HG03064 (cell line): ENCODE results near the gene LNPEP.
"Not testable (repeated sequence)": the region's sequence is repeated elsewhere in the genome, so short reads cannot be mapped to it uniquely, and the experiment has no call there.

Source experiments
- ATAC-seq: cut with Tn5 transposase; IDR thresholded peaks from one replicate; pipeline ENCODE4 v1.9.1; 2021; ENCODE audit warnings: low read depth; ENCODE audit not compliant: unreplicated experiment

LNPEP gene

GRCh38 chr5:97046270-97046982 lies 110.5 kb downstream of the LNPEP start:
- no peak for ATAC-seq

GRCh38 chr5:97047076-97047475 lies 111.2 kb downstream of the LNPEP start:
- ATAC-seq, result no peak

GRCh38 chr5:97049175-97049574 lies 113.3 kb downstream of the LNPEP start:
- no peak for ATAC-seq

GRCh38 chr5:97056263-97056662 lies 120.4 kb downstream of the LNPEP start:
- ATAC-seq, result no peak

DNA sequence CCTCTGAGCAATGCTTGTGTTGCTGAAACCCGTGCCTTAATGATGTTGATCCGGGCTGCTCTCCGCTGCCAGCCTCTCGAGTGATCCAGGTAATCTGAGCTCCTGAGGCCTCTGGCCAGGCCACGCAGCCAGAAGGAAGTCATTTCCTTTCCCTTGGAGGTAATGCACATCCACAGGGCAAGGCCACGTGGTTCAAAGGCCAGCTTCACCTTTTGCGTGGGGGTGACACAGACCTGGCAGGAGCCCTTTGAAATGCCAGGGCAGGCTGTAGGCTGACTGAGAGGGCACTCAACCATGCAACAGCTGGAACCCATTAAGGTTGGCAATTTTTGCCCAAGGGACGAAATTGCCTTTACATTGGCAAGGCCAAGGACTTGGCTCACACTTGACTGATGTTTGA lies 126.2 kb downstream of the LNPEP start:
- no peak for ATAC-seq

- no peak for ATAC-seq
Measured at GRCh38 chr5:97063251-97063650, 127.4 kb downstream of the LNPEP start.

GRCh38 chr5:97065475-97065874 lies 129.6 kb downstream of the LNPEP start:
- no peak for ATAC-seq

- ATAC-seq, result no peak
Measured at GRCh38 chr5:97067296-97067850, 131.5 kb downstream of the LNPEP start.

DNA sequence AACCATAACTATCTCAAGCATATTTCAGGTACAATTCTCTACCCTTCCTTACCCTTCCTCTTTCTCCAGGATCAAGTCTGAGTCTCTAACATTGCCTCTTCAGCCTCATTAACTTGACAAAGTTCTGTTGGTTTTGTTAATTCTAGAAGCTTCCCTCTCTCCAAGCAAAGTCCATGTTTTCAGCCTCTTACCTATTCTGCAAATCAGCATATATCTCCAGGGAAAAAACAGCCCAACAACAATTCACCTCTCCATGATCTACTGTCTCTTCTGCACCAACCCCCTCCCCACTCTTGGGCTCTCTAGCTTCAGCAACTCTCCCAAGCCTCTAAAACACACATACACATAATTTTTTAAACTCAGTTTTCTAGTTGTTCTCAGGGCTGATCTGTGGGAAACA lies 134.4 kb downstream of the LNPEP start:
- ATAC-seq, result no peak

- ATAC-seq, result no peak
Measured at GRCh38 chr5:97071101-97071500, 135.2 kb downstream of the LNPEP start.

DNA sequence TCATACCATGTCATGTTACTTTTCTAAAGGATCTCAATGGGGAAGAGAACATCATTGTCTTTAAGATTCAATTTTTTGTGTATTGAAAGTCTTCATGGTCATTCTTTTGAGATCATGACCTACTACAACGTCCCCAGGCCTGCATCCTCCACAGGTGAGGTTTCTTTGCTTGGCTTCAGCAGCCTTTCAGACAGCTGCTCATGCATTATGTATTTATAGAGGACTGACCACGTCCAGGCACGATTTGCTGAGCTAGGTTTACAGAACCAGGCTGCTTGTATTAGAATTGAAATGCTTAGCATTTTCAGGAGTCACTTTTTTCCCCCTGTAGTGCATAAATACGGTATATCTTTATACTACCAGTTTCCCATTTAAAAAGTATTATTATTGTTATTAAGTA lies 136.1 kb downstream of the LNPEP start:
- no peak for ATAC-seq

DNA sequence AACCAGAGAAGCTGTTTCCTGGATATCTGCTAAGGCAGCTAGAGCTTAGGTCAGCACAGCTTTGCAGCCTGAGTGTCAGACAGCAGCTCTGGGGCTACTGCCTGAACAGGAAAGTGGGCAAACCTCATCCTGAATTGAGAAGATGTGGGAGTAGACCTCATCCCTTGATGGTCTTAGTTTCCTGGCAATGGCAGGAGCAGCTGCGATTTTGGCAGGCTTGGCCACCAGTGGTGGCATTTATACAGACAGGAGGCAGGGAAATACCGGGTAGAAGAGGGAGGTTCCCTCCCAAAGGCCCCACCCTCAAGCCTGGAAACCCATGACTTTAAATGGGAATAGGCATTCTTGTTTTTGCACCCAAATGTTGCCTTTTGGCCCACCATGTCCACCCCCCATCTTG lies 136.8 kb downstream of the LNPEP start:
- no peak for ATAC-seq

DNA sequence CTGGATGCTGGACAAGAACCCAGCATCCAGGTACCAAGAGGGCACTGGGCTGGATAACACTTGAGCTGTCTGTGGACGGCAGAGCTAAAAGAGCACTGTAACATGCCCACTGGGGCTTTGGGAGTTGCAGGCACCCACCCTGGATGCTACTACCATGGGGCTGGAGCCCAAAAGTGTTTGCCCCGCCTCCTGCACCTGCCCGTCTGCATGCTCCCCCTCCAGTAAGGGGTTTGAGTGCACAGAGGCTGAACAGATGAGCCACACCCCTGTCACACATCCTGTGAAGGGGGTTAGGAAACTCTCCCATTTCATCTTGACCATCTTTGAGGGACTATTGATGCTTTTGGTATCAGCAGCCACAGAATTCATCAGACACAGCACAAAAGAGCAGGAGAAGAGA lies 137.5 kb downstream of the LNPEP start:
- no peak for ATAC-seq

- no peak for ATAC-seq
Measured at GRCh38 chr5:97074859-97075489, 139.1 kb downstream of the LNPEP start.

- no peak for ATAC-seq
Measured at GRCh38 chr5:97075649-97076048, 139.8 kb downstream of the LNPEP start.

- ATAC-seq, result no peak
Measured at GRCh38 chr5:97076098-97076497, 140.2 kb downstream of the LNPEP start.

DNA sequence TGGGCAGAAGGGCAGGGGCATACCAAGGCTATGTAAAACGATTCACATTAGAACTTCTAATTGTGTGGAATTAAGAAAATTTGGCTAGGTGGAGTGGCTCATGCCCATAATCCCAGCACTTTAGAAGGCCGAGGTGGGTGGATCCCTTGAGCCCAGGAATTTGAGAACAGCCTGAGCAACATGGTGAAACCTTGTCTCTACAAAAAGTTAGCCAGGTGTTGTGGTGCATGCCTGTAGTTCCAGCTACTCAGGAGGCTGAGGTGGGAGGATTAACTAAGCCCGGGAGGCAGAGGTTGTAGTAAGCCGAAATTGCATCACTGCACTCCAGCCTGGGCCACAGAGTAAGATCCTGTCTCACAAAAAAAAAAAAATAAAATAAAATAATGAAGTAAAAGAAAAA lies 141.4 kb downstream of the LNPEP start:
- ATAC-seq, result no peak

- ATAC-seq, result no peak
Measured at GRCh38 chr5:97078958-97079743, 143.3 kb downstream of the LNPEP start.

DNA sequence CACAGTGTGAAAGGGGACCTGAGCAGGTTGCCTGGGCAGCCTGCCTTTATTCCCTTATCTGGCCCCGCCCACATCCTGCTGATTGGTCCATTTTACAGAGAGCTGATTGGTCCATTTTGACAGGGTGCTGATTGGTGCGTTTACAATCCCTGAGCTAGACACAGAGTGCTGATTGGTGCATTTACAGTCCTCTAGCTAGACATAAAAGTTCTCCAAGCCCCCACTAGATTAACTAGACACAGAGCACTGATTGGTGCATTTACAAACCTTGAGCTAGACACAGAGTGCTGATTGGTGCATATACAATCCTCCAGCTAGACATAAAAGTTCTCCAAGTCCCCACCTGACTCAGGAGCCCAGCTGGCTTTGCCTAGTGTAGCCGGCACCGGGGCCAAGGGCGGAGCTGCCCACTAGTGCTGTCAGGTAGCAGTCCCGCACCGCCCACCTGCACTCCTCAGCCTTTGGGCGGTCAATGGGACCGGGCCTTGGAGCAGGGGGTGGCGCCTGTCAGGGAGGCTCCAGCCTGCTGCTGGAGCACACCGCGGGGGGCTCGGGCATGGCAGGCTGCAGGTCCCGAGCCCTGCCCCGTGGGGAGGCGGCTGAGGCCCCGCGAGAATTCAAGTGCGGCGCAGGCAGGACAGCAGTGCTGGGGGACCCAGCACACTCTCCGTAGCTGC lies 149.0 kb downstream of the LNPEP start:
- ATAC-seq, result not testable (repeated sequence)

DNA sequence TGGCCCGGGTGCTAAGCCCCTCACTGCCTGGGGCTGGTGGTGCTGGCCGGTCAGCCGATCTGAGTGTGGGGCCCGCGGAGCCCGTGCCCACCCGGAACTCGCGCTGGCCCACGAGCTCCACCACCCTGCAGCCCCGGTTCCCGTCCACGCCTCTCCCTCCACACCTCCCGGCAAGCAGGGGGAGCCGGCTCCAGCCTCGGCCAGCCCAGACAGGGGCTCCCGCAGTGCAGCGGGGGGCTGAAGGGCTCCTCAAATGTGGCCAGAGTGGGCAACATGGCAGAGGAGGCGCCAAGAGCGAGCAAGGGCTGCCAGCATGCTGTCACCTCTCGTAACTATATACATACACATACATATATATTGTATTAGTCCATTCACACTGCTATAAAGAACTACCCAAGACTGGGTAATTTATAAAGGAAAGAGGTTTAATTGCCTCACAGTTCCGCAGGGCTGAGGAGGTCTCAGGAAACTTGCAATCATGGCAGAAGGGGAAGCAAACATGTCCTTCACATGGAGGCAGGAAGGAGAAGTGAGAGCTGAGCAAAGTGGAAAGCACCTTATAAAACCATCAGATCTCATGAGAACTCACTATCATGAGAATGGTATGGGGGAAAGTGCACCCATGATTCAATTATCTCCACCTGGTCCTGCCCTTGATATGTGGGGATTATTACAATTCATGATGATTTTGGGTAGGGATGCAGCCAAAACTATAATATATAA lies 149.7 kb downstream of the LNPEP start:
- no peak for ATAC-seq
